ENCODE measurements around the gene KRTAP2-2. TPM values are rescaled to one million over a fixed set of nuclear protein-coding genes. Genes with fewer than 3 reads are reported as not detected.
A peak's percentile ranks its signal among the peaks of the same experiment; 100 is the strongest.
"Not testable (repeated sequence)": the region's sequence is repeated elsewhere in the genome, so short reads cannot be mapped to it uniquely, and the experiment has no call there.

Gene KRTAP2-2
- polyA plus RNA-seq, 2 of the 4 experiments (the other 2 are of a cell fraction), result not detected

DNA sequence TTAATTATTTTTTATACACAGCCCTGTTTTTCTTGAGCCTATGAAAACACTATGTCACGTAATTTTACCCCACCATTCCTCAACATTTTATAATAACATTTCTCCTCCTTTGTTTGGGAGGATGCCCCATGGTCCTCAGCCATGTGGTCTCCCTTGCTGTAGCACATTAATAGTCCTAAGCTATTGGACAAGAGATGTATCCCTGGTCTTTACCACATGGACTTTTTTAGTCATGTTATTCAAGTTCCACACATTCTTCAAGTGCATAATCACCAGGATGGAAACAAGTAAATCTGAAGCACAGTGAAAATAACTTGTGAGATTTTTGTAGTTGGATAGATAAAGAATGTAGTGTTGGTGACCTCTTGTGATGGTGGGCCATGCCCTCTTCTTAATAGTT is 6.9 kb upstream of the KRTAP2-2 start (continued):
- TF ChIP-seq RFX5 (IDR thresholded peaks at IDR 0.05) (no peak), SMC3 (IDR thresholded peaks at IDR 0.05) (no peak), CBX2 (IDR thresholded peaks at IDR 0.05; ENCODE audit: borderline replicate concordance, low read depth) (no peak), POLR2AphosphoS2 (conservative IDR thresholded peaks at IDR 0.05; ENCODE audit: low read length) (no peak), MAFK (IDR thresholded peaks at IDR 0.05; ENCODE audit: partially characterized antibody) (no peak), HOXB13 (CRISPR knock-in tag; IDR thresholded peaks at IDR 0.05; ENCODE audit: low read depth) (no peak), HOXB5 (CRISPR knock-in tag; IDR thresholded peaks at IDR 0.05) (no peak), EHMT2 (IDR thresholded peaks at IDR 0.05; ENCODE audit: low read depth) (no peak), NR3C1 (IDR thresholded peaks at IDR 0.05) (no peak)

DNA sequence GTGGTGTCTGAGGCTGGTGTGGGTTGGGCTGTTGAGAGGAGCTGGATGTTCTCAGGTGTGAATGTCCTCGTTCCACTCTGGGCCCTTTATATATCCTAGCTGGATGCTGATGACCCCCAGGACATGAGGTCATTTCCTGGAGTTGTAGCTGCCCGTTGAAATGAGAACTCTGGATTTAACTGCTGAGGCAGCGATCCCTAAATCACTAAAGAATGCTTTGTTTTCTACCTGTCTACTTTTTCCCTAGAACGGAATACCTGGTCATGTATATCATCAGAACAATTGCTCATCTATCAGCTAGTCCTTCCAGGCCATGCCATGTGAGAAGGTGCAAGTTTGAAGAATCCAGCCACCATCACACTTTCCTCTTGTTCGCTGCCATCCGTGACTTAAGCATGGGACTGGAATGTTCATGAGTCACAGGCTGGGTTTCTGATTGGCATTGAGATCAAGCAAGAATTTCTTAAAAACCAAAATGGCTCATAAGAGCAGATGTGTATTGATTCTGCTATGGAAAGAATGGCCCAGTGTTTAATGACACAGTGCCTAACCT is 5.1 kb upstream of the KRTAP2-2 start, which contains the start of gene KRTAP2-3:
Gene KRTAP2-3, minus strand, starts transcription at position 63 of the 553 bp plus-strand sequence. CDS start 64 bp downstream, outside the sequence.
- H3K9me3 ChIP-seq, result no peaks in the 10 kb centered on the region
- peak within 1 kb of the TSS; percentile 43 for H3K4me2 ChIP-seq
- CTCF ChIA-PET, result interaction anchor here (0.7 to 2.5 kb wide), 6 partner anchors 150 to 603 kb away, joined by 3 to 12 read pairs (median 4); no protein-coding TSS in a partner anchor
- H3K4me1 ChIP-seq, result peaks cover 34% of the 10 kb centered on the region
- peak; percentile 49 to 55 for DNase-seq (ENCODE audit: low read depth in 1 of 2, low spot score in 1 of 2)
- 61% methylated on average over 6 of the region's 6 CpGs for WGBS (ENCODE audit: missing lambda C conversion rate)
- TF ChIP-seq RAD21 (conservative IDR thresholded peaks at IDR 0.05 in 1 of 2, IDR thresholded peaks at IDR 0.05 in 1 of 2) (no peak), MAX (IDR thresholded peaks at IDR 0.05) (0 out of 2 replicates have a peak, but pooled peaks have one; percentile 19), NPAS2 (CRISPR knock-in tag; IDR thresholded peaks at IDR 0.05; ENCODE audit: borderline replicate concordance) (no peak), HDAC2 (IDR thresholded peaks at IDR 0.05) (no peak), HEYL (CRISPR knock-in tag; IDR thresholded peaks at IDR 0.05) (no peak), MAFK (IDR thresholded peaks at IDR 0.05; ENCODE audit: partially characterized antibody) (peak; percentile 87), JUNB (IDR thresholded peaks at IDR 0.05) (peak; percentile 28; the same call in 1 of the 2 replicates), E2F6 (IDR thresholded peaks at IDR 0.05; ENCODE audit: borderline replicate concordance, low read depth) (no peak), HOXA7 (CRISPR knock-in tag; IDR thresholded peaks at IDR 0.05) (no peak), FOSL2 (IDR thresholded peaks at IDR 0.05) (no peak), FOSL2 (CRISPR knock-in tag; IDR thresholded peaks at IDR 0.05) (peak; percentile 57), HOXB5 (CRISPR knock-in tag; IDR thresholded peaks at IDR 0.05) (0 out of 2 replicates have a peak, but pooled peaks have one; percentile 20), EHF (CRISPR knock-in tag; IDR thresholded peaks at IDR 0.05) (no peak)
- POLR2A ChIA-PET, result no interaction called here
- H3K27ac ChIP-seq, result peak within 1 kb of the TSS; percentile 34 to 70; a peak in 5 of 6 replicates
- FAIRE-seq, result peak; percentile 97
- H3K4me3 ChIP-seq, result no peak within 1 kb of the TSS
- ATAC-seq, result peak; percentile 55 to 57; a peak in 4 of 6 replicates

GRCh38 chr17:41059276-41060051 is 4.4 kb upstream of the KRTAP2-2 start:
- ATAC-seq (peak; percentile 63 to 65; a peak in 5 of 6 replicates), DNase-seq (ENCODE audit: low read depth in 1 of 2, low spot score in 1 of 2) (peak; percentile 36 to 61)
- H3K4me1 ChIP-seq, result peaks cover 34% of the 10 kb centered on the region
- TF ChIP-seq EP300 (IDR thresholded peaks at IDR 0.05) (peak in 1 of 2 experiments; percentile 15; a peak in 1 of 5 replicates), JUNB (IDR thresholded peaks at IDR 0.05) (peak; percentile 70), FOSL2 (IDR thresholded peaks at IDR 0.05) (peak; percentile 56), FOSL2 (CRISPR knock-in tag; IDR thresholded peaks at IDR 0.05) (peak; percentile 34), CEBPB (IDR thresholded peaks at IDR 0.05) (peak in 1 of 2 experiments; percentile 48; a peak in 1 of 4 replicates), GATA3 (IDR thresholded peaks at IDR 0.05; ENCODE audit: borderline replicate concordance) (peak; percentile 19; the same call in 1 of the 2 replicates)
- POLR2A ChIA-PET, H3K4me3 ChIP-seq, H3K9me3 ChIP-seq, FAIRE-seq: not testable (repeated sequence)
- CTCF ChIA-PET, result interaction anchor here (0.6 to 2.5 kb wide), 12 partner anchors 9 to 494 kb away, joined by 3 to 12 read pairs (median 4); no protein-coding TSS in a partner anchor
- WGBS (ENCODE audit: missing lambda C conversion rate), result 66% methylated on average over 11 of the region's 31 CpGs
- peak overlapping the region; percentile 34 to 70; a peak in 5 of 6 replicates for H3K27ac ChIP-seq
- H3K4me2 ChIP-seq, result peak overlapping the region; percentile 43
